Fibroblast of gingiva (primary cell): Measurements from ENCODE around the gene FGD2.
"Not testable (repeated sequence)": the region's sequence is repeated elsewhere in the genome, so short reads cannot be mapped to it uniquely, and the experiment has no call there.

Experiments
- DNase-seq: peaks from one replicate; pipeline ENCODE4 v3.0.0-alpha.2; 2011; ENCODE audit warnings: low read depth

FGD2 gene

DNA sequence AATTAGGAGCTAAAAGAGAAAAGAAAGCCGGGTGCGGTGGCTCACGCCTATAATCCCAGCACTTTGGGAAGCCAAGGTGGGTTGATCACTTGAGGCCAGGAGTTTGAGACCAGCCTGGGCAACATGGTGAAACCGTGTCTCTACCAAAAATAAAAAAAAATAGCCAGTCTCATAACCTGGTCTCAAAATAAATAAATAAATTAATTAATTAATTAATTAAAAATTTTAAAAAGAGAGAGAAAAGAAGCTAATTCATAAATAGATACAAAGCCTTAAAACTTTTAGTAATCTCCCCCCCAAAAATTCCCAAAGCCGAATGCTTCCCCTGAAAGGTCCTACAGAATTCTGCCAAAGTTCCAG, 53.5 kb downstream of the FGD2 start:
- not testable (repeated sequence) for DNase-seq

DNA sequence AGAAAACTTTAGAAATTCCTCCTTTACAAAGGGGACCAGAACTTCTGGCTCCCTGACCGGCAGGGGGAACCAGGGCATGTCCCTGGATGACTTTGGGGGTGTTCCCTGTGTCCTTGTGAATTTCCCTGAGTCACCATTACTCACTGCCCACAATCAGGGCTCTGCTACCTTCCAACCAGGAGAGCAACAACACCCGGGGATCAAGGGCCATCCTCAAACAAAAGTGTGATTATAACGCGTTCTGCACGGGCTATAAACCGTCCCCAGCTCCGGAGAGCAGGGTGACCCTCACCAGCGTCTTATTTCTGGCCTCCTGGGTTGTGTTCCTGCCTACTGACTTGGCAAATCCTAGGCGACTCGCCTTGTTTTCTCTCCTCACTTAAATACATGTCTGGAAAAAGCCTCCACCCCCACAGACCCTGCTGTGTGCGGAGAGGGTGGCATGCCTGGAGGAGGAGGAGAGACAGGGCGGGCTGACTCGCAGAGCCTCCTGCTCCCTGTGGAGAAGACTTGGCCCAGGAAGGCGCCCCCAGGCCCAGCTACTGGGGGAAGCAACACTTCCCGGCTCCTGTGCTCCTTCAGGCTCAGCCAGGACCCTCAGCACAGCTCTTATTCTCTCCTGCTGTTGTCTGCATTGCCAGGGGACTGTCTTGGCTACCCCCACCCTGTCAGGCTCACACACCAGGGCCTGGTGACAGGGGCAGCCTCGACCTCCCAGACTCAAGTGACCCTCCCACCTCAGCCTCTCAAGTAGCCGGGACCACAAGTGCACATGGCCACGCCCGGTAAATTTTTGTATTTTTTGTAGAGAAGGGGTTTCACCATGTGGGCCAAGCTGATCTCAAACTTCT, 54.1 kb downstream of the FGD2 start:
- DNase-seq: peak; percentile 91

- DNase-seq: no peak
Measured at GRCh38 chr6:37060195-37060559, 54.7 kb downstream of the FGD2 start.

DNA sequence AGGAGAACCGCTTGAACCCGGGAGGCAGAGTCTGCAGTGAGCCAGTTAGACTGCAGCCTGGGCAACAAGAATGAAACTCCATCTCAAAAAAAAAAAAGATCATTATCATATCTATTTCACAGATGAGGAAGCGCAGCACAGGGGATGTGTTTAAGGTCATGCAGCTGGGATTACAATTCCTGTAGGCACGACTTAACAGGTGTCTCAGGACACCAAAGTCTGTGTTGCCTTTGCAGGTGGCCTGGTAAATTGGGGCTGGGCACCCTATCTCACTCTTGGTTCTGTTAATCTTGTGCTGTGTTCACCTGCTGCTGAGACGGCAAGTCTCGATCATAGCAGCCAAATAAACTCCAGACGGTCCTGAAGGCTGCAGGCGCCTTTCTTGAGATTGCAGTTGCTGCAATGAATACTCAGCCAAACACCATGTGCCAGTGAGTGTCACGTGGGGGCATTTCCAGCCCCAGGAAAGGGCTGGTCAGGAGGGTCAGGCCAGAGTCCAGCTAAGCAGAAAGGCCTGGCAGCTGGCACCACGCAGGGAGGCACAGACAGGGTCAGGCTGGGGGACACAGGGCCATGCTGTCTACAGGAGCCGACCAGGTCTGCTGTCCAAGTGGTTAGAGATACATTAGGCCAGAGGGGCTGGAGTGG, 55.8 kb downstream of the FGD2 start:
- DNase-seq: no peak

DNA sequence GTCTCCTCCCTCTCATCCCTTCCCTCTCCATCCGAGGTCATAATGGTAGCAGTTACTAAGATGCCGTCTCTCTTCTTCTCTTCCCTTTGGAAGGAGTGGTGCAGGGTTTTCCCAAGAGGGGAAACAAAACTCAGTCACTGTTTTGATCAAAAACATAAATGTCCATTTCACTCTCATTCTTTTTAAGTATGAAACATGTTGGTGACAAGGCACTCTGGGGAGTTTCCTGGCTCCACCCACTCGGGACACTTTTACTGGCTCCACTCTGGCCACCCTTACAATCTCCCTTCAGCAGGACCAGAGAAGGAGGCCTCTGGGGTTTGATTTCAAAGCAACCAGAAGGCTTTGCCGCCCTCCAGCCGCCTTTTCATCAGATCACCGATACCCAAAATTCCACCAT, 57.0 kb downstream of the FGD2 start:
- no peak for DNase-seq

DNA sequence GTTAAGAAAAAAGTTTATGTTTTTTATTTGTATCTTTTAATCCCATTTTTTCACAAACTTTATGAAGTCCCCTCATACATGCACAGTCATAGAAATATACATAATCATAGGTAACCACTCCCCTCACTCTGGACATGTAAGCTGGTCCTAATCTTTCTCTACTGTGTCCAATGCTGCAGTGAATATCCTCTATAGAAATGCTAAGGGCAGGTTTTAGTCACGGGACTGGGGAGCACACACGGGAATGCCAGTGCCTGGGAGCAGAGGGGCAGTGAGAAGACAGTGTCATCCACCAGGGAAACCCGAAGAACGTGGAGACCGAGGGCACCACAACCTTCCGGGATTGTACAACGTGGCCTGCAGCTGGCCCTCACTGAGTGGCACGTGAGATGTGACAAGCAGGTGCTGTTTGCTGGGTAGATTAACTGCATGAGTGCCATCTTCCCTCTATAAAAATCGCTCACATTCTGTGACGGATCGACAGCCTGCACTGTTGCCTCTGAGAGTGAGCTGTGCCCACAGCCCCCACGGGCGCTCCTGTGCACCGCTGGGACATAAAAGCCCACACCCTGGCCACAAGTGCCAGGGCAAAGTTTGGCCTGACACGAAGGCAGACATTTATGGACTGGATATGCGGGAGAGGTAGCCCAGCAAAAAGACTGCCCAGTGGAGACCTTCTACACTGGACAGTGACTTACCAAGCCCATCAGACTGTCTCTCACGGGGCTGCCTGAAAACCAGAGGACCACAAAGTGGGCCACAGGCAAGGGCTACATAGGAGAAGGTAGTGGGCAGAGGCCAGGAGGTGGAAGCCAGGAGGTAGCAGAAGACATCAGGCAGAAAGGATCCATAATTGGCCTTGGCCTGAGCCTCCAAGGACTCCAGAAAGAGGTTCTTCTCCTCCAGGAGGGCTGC, 63.2 kb downstream of the FGD2 start:
- DNase-seq: no peak

DNA sequence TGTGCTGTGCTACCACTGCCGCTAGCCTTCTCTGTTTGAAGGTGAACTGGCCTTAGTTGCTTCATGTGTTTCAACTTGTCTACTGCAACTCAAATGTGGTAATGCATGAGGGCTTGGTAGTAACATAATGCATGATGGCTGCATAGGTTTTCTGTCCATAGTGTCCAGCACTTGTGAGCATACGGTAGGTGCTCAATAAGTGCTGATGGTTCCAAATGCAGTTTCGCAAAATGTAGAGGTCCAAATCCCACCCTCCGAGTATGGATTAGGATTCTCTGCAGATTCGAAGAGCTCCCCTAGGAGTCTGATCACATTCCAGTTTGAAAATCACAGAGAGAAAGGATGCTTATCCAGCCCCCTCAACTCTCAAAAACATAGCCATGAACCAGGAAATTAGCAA, 64.2 kb downstream of the FGD2 start:
- DNase-seq: no peak

DNA sequence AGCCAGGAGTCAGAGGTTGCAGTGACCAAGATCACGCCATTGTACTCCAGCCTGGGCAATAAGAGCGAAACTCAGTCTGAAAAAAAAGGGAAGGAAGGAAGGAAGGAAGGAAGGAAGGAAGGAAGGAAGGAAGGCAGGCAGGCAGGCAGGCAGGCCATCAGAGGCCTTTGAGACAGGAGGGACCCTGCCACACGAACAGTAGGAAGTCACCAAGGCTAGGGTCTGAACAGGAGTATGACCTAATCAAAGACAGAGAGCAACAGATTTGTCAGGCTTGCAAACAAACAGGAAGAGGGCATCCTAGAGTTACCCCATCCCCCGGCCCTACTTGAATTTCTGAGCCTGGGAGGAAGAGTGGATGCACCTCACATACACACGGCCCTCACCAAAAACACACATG, 67.1 kb downstream of the FGD2 start:
- DNase-seq: no peak

DNA sequence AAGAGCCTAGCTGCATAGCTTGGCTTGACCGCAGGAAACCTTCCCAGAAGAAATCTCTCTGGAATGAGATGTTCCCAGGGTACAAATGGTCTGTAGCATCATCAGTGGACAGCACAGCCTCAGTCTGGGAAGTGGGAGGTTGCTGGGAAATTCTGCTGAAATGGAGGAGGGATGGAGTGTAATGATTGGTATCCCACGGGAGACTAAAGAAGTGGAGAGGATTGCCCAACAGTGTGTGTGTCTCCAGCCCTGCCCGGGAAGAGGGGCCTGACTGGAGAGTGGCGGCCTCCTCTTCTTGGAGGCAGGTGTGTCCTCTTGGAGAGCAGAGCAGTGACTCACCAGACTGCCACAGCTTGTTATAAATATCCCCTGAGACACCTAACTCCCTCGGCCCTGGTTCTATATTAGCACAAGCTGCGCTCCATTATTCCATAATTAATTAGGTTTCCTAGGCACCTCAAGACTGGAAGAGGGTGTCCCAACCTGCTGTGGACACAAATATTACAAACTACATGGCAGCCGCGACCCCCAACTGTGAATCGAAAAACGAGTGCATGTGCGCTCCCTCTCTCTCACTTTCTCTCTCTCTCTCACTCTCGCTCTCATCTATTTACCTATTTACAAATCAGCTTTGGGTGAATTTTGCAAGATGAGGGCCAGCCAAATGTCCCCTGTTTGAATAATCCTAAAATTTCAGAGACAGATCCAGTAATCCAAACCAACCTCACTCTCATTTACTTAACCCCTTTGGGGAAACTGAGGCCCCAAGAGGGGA, 68.8 kb downstream of the FGD2 start:
- DNase-seq: peak; percentile 70

DNA sequence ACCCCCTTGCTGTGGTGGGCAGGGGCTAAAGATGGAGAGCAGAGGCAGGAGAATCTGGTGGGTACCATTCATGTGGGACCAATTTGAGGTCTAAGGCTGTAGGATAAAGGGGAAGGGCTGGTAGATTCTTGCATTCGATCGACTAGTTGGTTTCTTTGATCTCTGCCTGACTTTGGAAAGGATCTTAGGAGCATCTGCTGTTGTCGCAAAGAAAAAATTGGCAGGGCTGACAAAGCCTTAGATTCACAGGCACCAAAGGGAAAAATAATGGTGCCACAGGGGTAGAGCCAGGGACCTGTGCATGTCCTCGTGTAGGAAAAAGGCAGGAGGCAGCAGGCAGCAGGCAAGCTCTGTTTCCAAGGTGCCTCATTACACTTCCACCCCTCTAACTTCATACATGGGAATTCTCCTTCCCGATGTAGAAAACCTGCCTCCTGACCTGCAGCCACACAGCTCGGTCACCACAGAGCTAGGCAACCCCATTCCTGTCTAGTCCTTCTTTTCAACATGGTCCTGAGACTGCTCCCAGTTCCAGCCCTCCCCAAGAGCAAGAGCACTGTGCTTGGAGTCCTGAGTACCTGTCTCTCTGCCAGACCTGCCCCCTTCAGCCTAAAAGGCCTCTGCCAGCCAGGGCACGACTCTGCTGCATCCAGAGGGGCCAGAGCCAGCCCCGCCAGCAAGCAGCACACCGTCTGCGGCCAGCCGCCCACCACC, 71.9 kb downstream of the FGD2 start:
- DNase-seq: no peak

- DNase-seq: peak; percentile 98
Measured at GRCh38 chr6:37077905-37078296, 72.4 kb downstream of the FGD2 start.
